GM12875 (cell line): ENCODE results near the gene ARV1.

Experiments
- H3K4me3 ChIP-seq: one replicate; pipeline ENCODE4 v1.5.1; 2011; ENCODE audit warnings: low read depth, low read length, control low read depth
- CTCF ChIP-seq: IDR thresholded peaks from 2 replicates; pipeline ENCODE4 v1.5.1; 2011; ENCODE audit warnings: low read depth, mild to moderate bottlenecking, control low read depth, inconsistent platforms, low read length, moderate library complexity, borderline replicate concordance; ENCODE audit not compliant: insufficient read depth

Gene ARV1

DNA sequence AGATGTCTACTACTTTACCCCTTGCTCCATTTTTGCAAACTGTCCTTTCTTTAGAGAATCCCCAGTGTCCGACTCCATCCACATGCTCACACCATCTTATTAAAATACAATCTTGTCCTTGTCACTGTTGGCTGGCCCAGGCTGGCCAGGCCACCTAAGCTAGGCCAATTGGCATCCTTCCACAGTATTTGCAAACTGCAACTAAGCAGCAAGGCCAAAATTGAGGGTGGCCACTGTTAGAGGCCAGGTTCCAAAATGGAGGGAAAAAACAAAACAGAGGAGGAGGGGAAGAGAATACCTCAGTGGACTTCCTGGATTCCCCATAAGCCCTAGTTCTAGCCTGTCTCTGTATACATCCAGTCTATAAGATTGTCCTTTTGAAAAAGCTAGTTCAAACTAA is 56.9 kb downstream of the ARV1 start:
- no peak overlapping the region for H3K4me3 ChIP-seq
- no peak for TF ChIP-seq CTCF

DNA sequence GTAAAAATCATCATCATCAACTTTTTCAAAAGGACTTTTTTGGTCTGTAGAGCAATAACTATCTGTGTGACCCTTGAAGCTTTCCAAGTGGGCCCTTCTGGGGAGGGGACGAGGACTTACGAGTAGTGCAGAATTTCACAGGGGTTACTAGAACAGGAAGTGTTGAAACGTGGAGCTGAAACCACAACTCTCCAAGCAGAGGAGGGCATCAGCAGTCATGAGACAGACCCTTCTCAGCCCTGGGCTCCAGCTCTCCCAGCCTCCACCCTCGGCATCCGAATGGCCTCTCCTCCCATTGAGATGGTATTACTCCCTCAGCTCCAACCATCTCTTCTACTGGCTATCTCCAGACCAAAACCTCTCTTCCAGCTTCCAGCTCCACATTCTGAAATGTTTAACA is 57.5 kb downstream of the ARV1 start:
- no peak overlapping the region for H3K4me3 ChIP-seq

DNA sequence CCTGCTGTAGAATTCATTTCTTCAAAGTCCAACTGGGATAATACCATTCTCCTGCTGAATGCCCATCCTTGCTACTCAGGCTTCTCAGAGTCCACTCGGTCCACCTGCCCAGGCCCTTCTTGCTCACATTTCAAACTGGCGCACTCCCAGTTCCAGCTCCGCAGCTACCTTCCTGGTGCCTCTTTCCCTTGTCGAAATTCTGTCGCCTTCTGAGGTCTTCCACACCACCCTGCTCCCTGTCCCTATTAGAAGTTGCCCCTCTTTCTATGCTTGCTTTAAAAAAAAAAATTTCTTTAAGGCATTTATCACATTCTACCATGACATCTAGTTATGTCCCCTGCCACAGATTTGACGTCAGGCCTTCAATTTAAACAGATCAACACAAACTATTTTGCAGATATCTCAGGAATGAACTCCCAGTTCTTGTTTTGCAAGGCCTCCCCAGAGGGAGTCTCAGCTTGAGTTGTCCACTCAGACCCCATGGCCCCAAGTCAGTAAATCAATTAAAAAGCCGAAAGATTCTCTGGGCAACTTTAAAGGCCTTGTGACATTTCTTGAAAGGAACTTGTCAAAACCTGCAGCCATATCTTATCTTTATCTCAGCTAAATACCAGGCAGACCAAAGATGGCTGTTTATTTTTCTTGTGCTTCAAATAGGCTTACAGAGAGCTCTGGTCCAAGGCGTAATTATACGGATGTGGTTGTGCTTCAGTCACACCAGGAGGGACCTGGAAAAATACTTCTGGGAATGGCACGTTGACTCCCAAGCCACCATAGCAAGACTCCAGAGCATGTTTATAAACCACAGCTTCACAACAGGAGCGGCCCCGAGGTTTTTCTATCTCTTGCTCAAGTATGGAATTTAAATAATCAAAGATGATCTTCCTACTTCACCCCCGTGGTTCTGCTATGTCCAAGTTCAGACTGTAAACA is 59.0 kb downstream of the ARV1 start:
- H3K4me3 ChIP-seq: no peak overlapping the region
- TF ChIP-seq CTCF: no peak

More for the DNA sequence above, 57.5 kb downstream of the ARV1 start:
- TF ChIP-seq CTCF: no peak

DNA sequence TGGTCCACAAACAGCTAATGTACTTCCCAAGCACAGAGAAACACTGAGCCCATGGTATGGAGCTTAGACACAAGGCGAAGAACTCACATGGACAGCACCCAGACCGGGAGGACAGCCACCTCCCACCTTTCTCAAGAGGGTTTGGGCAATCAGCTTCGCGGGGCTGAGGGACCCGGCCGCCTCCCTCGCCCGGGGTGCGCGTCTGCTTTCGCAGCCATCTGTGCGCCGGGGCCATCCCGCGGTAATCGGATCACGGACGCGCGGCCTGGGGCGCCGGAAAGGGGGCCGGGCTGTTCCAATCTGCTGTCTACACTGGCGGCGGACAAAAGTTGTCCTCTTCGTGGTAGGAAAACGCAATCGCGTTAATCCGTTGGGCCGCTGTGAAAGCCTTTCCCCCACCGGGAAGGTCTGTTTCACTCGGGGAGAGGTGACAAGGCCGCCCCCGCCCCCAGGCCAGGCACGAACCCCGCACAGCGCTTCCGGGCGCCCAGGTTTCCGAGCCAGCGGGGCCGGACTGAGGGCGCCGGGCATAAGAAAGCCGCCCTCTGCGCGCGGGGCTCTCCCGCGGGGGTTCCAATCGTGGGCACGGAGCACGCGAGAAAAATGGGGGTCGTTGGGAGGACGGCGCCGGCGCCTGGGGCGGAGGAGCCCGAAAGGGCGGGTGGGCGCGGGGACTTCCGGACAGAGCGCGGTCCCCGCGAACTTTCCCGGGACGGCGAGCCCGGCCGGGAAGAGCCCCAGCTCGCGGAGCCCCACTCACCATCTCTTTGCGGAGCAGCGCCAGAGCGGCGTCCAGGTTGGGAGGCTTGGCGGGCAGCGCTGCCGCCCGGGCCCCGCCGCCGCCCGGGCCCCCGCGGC is 60.5 kb downstream of the ARV1 start:
- H3K4me3 ChIP-seq: peak overlapping the region; percentile 45
- TF ChIP-seq CTCF: no peak

DNA sequence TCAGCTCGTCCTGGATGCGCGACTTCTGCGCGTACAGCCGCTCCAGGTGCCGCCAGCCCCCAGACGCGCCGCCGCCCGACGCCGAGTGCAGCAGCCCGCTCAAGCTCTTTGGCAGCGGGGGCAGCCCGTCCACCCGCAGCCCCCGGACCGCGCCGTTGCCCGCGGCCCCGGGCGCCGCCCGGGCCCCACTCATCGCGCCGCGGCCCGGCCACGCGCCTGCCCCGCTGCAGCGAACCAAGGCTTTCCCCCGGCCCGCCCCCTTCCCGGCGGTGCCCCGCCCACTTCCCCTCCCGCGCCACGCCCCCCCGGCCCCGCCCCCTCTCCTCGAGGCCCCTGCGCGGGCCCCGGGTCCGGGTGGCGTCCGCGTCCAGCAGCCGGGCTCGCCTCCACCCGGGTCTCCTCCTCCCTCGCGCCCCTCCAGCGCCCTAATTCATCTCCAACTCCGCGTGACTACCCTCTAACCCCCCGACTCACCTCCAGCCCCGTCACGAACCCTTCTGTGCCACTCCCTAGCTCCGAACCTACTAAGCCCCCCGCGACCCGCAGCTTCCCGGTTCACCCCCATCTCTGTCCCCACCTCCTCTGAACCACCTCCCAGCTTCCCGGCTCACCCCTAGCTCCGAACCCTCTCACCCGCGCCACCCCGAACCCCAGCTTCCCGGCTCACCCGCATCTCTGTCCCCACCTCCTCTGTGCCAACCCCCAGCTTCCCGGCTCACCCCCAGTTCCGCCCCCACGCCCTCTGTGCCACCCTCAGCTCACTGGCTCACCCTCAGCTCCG is 61.3 kb downstream of the ARV1 start, which contains the start of gene FAM89A:
FAM89A (minus strand) TSS at position 236 of the 781 bp plus-strand sequence; CDS start at position 193, 43 bp downstream.
- TF ChIP-seq CTCF: no peak
- peak within 1 kb of the TSS; percentile 45 for H3K4me3 ChIP-seq

- no peak for TF ChIP-seq CTCF
- no peak overlapping the region for H3K4me3 ChIP-seq
Measured at GRCh38 chr1:231040800-231041718, 62.2 kb downstream of the ARV1 start.
